SH-SY5Y (cell line): ENCODE measurements around the gene ETFA.

Experiments used
- GATA2 ChIP-seq: IDR thresholded peaks from 2 replicates; pipeline ENCODE4 v1.6.1; 2011; ENCODE audit warnings: mild to moderate bottlenecking, low read depth, low read length
- GATA3 ChIP-seq: IDR thresholded peaks from 2 replicates; pipeline ENCODE4 v1.6.1; 2011; ENCODE audit warnings: low read depth, mild to moderate bottlenecking, low read length, moderate library complexity

GRCh38 chr15:76215634-76216033 lies 95.6 kb downstream of the ETFA start:
- TF ChIP-seq GATA3 (no peak), GATA2 (no peak)
